ENCODE results near the gene ZSCAN12.
"Not testable (repeated sequence)": the region's sequence is repeated elsewhere in the genome, so short reads cannot be mapped to it uniquely, and the experiment has no call there.

- TF ChIP-seq POLR2A, CTCF (IDR thresholded peaks at IDR 0.05): not testable (repeated sequence)
Observed at GRCh38 chr6:28447512-28447906, 48.0 kb upstream of the ZSCAN12 start.
